ENCODE measurements around the gene BCAS3.
"Not testable (repeated sequence)": the region's sequence is repeated elsewhere in the genome, so short reads cannot be mapped to it uniquely, and the experiment has no call there.

BCAS3 gene

DNA sequence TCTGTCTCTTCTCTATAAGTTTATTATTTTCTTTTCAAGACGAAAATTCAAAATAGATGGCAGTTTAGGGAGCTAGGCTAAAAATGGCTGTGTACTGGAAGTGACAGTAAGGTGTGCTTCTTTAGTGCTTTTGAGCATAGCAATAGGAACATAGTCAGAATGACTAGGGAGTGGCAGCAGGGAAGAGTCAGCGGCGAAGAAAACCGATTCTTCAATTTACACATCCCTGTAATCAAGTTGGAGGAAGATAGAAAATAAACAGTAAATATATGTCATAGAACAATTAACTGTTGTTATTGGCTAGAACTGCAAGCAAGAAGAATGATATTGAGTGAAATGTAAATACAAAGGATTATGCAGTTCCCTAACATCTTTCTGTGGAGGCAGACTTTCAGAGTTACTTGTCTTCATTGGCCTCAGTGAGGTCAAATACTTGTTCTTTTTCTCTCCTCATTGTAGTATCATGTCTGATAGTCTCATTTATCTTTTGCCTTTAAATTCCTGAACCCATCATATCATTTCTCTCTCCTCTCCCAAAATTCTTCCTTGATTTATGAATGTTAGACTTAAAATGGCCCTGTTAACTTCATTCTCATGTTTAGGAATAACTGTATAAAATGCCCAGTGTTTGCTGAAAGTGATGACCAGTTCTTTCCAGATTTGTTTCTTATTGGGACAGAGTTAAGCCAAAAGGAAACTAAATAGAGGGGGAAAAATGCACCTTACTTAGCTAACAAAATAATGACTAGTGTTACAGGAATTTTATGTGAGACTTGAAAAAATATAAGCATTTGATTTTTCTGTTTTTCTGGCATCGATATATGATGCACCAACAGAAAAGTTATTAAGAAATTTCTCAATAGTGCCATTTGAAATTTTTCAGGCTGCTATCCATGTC, 211.4 kb downstream of the BCAS3 start:
- no peak for DNase-seq

DNA sequence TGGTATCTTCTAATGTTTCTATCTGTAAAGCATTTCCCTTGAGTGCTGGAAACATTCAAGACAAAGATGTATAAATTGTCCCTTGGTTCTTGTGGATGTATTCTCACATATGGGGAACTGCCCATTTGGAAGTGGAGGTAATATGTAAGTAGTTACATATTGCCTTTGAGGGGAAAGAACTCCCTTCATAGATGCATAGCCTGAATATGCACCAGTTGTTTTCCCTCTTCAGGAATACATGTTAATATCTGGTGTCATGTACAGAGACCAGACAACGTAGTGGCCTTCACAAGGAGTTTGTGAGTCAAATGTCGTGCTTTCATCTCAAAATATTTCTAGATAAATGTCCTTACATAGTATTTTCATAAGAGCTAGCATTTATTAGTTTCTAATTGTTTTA, 213.5 kb downstream of the BCAS3 start:
- DNase-seq: no peak

DNA sequence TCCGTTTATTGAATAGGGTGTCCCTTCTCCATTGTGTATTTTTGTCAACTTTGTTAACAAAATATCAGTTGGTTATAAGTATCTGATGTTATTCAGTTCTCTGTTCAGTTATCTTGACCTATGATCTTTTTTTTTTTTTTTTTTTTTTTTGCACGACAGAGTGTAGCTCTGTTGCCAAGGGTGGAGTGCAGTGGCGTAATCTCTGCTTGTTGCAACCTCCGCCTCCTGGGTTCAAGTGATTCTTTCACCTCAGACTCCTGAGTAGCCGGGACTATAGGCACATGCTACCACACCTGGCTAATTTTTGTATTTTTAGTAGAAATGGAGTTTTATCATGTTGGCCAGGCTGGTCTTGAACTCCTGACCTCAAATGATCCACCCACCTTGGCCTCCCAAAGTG, 215.8 kb downstream of the BCAS3 start:
- no peak for DNase-seq

GRCh38 chr17:60896996-60897395, 219.3 kb downstream of the BCAS3 start:
- DNase-seq: no peak

GRCh38 chr17:60899115-60899514, 221.5 kb downstream of the BCAS3 start:
- no peak for DNase-seq

- DNase-seq: no peak
These were observed 223.0 kb downstream of the BCAS3 start for GRCh38 chr17:60900688-60901087.

GRCh38 chr17:60901242-60901641, 223.6 kb downstream of the BCAS3 start:
- no peak for DNase-seq

GRCh38 chr17:60901806-60902205, 224.2 kb downstream of the BCAS3 start:
- no peak for DNase-seq

- DNase-seq: no peak
These were observed 224.7 kb downstream of the BCAS3 start for GRCh38 chr17:60902399-60902798.

DNA sequence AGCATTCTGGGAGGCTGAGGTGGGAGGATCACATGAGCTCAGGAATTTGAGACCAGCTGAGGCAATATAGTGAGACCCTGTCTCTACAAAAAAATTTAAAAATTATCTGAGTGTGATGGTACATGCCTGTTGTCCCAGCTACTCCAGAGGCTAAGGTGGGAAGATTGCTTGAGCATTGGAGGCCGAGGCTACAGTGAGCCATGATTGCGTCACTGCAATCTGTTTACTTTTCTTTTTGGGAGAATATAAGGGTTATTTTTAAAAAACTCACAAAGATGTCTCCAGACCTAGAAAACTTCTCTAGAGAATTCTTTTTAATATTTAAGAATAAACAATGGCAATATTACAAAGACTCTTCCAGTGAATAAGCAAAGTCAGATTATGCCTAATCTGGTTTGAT, 226.9 kb downstream of the BCAS3 start:
- no peak for DNase-seq

DNA sequence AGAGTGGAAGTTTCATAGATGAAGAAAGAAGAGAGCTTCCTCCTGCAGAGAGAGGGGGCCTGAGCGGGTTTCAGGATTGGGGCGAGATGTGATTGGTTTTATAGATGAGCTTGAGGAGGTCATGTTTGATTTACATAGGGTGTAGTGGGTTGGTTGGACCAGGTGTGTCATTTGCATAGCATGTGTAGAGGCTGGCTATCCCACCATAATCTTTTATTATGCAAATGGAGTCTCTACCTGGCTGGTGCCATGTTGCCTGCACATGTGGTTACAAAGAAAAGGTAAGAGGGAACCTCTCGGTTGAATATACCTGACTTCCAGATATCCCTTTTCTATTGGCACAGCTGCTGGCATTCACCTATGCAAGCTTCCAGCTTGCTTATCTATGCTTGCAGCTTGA, 228.1 kb downstream of the BCAS3 start:
- no peak for DNase-seq

GRCh38 chr17:60908324-60908723, 230.7 kb downstream of the BCAS3 start:
- DNase-seq: no peak

GRCh38 chr17:60909405-60909804, 231.8 kb downstream of the BCAS3 start:
- DNase-seq: no peak

GRCh38 chr17:60910415-60910814, 232.8 kb downstream of the BCAS3 start:
- no peak for DNase-seq

DNA sequence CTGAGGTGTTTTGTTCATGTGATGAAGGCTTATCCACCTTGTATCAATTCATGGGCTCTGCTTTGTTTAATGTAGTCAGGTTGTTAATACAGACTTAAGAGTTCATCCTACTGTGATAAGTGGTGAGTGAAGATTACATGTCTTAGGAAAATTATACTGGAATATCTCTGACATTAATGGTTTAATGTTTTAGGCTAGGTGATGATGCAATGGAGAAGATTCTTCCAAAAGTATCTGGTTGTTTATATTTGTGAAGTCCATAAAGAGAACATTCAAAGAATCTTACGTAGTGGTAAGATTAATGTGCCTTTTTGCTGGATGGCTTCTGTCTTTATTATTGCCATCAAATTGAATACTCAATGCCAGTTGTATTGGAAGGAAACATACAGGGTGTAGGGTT, 236.4 kb downstream of the BCAS3 start:
- no peak for DNase-seq

DNA sequence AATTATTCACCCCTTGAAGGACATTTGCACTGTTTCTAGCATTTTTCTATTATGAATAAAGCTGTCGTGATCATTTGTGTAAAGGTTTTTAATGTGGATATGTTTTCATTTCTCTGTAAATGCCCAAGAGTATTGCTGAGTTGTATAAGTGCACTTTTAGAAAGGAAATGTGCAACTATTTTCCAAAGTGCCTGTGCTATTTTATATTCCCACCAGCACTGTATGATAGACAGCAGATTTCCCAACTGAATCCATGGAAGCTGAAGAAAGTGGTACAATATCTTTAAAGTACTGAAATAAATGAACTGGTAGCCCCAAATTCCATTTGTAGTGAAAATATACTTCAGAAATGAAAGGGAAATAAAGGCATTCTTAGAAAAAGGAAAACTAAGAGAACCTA, 238.4 kb downstream of the BCAS3 start:
- DNase-seq: no peak

DNA sequence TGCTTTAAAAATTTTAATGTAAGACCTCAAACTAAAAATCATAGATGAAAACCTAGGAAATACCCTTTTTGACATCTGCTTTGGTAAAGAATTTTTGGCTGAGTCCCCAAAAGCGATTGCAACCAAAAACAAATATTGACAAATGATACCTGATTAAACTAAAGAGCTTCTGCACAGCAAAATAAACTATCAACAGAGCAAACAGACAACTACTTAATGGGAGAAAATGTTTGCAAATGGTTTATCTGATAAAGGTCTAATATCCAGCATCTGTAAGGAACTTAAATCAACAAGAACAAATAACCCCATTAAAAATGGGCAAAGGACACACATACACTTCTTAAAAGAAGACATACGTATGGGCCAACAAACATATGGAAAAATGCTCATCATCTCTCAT, 242.5 kb downstream of the BCAS3 start:
- DNase-seq: no peak

DNA sequence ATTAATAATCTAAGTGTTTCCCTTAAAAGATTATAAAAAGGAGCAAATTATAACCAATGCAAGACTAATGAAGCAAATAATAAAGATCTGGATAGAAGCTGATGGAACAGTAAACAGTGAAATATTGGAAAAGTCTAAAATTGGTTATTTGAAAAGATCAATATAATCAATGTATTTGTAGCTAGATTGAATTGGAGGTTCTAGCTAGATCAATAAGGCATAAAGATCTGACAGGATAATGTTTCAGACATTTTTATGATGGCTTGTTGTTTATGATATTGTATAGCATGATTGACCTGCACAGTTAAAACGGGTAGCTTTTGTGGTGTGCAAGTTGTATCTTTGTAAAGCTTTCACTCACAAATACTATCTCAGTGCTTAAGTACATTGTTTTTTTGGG, 245.3 kb downstream of the BCAS3 start:
- no peak for DNase-seq

DNA sequence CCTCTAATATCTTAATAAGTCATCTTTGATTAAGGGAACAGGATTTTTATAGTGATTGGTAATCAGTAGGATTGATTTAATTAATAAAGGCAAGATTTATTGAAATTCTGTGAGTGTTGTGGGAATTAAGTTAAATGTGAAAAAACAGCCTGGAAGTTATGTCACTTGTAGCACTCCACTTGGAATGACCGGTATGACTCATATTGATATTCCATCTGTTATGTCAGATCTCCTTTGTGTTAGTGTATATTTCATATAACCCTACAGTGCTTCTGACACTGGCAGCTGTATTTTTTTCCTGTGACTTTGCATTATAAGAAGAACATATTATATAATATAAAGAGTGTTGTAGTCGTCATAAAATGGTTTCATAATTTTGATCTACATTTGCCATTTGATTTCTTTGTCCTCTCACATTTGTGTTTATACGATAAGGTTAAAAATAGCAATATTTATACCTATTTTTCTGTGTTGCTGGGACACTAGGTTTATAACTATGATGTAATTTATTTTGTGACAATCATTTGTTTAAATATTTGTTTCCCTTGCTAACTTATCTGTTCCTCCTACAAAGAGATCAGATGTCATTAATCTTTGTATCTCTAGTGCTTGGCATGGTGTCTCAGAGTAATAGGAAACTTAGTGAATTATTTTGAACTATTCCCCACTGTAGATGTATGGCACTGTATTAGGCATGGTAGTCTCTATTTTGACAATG, 249.0 kb downstream of the BCAS3 start:
- DNase-seq: no peak

- DNase-seq: no peak
These were observed 256.1 kb downstream of the BCAS3 start for GRCh38 chr17:60933739-60934138.

GRCh38 chr17:60934723-60935122, 257.1 kb downstream of the BCAS3 start:
- DNase-seq: no peak

DNA sequence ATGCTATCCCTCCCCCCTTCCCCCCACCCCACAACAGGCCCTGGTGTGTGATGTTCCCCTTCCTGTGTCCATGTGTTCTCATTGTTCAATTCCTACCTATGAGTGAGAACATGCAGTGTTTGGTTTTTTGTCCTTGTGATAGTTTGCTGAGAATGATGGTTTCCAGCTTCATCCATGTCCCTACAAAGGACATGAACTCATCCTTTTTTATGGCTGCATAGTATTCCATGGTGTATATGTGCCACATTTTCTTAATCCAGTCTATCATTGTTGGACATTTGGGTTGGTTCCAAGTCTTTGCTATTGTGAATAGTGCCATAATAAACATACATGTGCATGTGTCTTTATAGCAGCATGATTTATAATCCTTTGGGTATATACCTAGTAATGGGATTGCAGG, 258.3 kb downstream of the BCAS3 start:
- not testable (repeated sequence) for DNase-seq

DNA sequence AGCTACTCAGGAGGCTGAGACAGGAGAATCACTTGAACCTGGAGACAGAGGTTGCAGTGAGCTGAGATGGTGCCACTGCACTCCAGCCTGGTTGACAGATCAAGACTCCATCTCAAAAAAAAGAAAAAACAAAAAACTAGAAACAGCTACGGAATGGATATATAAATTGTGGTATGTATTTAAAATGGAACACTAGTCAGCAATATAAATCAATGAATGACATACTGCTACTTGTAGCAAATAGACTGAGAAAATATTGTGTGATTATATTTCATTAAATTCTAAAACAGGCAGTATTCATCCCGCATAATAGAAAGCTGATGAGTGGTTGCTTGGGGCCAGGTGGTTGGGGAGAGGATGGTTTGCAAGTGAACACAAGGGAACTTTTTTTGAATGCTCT, 261.7 kb downstream of the BCAS3 start:
- DNase-seq: no peak

DNA sequence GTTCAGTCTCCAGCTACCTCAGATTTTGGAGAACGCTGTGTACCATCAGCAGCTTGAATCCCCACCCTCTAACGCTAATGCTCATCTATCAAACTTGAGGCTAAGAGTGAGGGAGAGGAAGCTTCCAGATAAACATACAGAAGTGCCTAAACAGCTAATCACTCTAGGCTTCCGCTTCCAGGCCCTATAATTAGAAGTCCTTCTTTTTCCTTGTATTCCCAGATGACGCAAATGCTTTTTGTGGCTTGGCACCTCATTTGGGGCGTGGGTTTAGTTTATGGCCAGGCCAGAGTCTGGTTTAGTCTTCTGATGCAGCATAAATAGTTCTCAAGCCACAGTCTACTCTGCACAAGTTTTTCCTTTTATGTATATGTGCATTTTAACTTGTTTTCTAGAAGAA, 263.4 kb downstream of the BCAS3 start:
- no peak for DNase-seq
